ENCODE measurements around the gene ATRNL1.

The ATRNL1 gene

GRCh38 chr10:115951242-115951641, 858.1 kb downstream of the ATRNL1 start:
- DNase-seq (ENCODE audit: low spot score): no peak

GRCh38 chr10:115953281-115953680, 860.1 kb downstream of the ATRNL1 start:
- DNase-seq (ENCODE audit: low spot score): no peak

- DNase-seq (ENCODE audit: low spot score): no peak
Measured at GRCh38 chr10:115953968-115954367, 860.8 kb downstream of the ATRNL1 start.

GRCh38 chr10:115956225-115957011, 863.3 kb downstream of the ATRNL1 start:
- no peak for DNase-seq (ENCODE audit: low spot score)

- DNase-seq (ENCODE audit: low spot score): no peak
Measured at GRCh38 chr10:115957012-115957399, 863.8 kb downstream of the ATRNL1 start.

- DNase-seq (ENCODE audit: low spot score): no peak
Measured at GRCh38 chr10:115957786-115958442, 864.7 kb downstream of the ATRNL1 start.

GRCh38 chr10:115963848-115964247, 870.7 kb downstream of the ATRNL1 start:
- no peak for DNase-seq (ENCODE audit: low spot score)

GRCh38 chr10:115964827-115965226, 871.7 kb downstream of the ATRNL1 start:
- no peak for DNase-seq (ENCODE audit: low spot score)

GRCh38 chr10:115965376-115965775, 872.2 kb downstream of the ATRNL1 start:
- no peak for DNase-seq (ENCODE audit: low spot score)

GRCh38 chr10:115968236-115968635, 875.1 kb downstream of the ATRNL1 start:
- DNase-seq (ENCODE audit: low spot score): no peak

GRCh38 chr10:115969591-115969990, 876.4 kb downstream of the ATRNL1 start:
- DNase-seq (ENCODE audit: low spot score): no peak

GRCh38 chr10:115971921-115972320, 878.8 kb downstream of the ATRNL1 start:
- DNase-seq (ENCODE audit: low spot score): no peak

- no peak for DNase-seq (ENCODE audit: low spot score)
Measured at GRCh38 chr10:115972426-115972825, 879.3 kb downstream of the ATRNL1 start.

GRCh38 chr10:115974351-115974750, 881.2 kb downstream of the ATRNL1 start:
- no peak for DNase-seq (ENCODE audit: low spot score)

- DNase-seq (ENCODE audit: low spot score): no peak
Measured at GRCh38 chr10:115974816-115975430, 881.8 kb downstream of the ATRNL1 start.

GRCh38 chr10:115975506-115975905, 882.3 kb downstream of the ATRNL1 start:
- DNase-seq (ENCODE audit: low spot score): no peak

GRCh38 chr10:115976342-115976741, 883.2 kb downstream of the ATRNL1 start:
- no peak for DNase-seq (ENCODE audit: low spot score)

- DNase-seq (ENCODE audit: low spot score): no peak
Measured at GRCh38 chr10:115977855-115978254, 884.7 kb downstream of the ATRNL1 start.

GRCh38 chr10:115979576-115979975, 886.4 kb downstream of the ATRNL1 start:
- DNase-seq (ENCODE audit: low spot score): no peak

- DNase-seq (ENCODE audit: low spot score): no peak
Measured at GRCh38 chr10:115980470-115980869, 887.3 kb downstream of the ATRNL1 start.

- no peak for DNase-seq (ENCODE audit: low spot score)
Measured at GRCh38 chr10:115981081-115981480, 887.9 kb downstream of the ATRNL1 start.

GRCh38 chr10:115982076-115982475, 888.9 kb downstream of the ATRNL1 start:
- DNase-seq (ENCODE audit: low spot score): no peak

GRCh38 chr10:115982526-115982925, 889.4 kb downstream of the ATRNL1 start:
- DNase-seq (ENCODE audit: low spot score): no peak
